HepG2 (cell line): Measurements from ENCODE around the gene ATOSB. TPM values are rescaled to one million over a fixed set of nuclear protein-coding genes. Genes with fewer than 3 reads are reported as not detected.

ENCODE experiments used
- ATAC-seq: fragments of 200-7000 bp; cut with Tn5 transposase; 3 replicates; pipeline ENCODE4 v1.9.1; 2020; ENCODE audit warnings: mild to moderate bottlenecking, moderate library complexity
- BruUV-seq: library from RNA; stranded (reverse); fragments of 400-500 nt; replicated peaks from 2 replicates; lab custom pipeline; 2021; lab: Mats Ljungman, UMichigan
- CTCF ChIA-PET: fragments of 300-600 bp; formaldehyde crosslinking; extraction: SDS; loops from one replicate; lab custom pipeline; 2021; ENCODE audit warnings: low total read pairs, inconsistent platforms, low intra/inter-chr PET ratio; lab: Yijun Ruan, JAX
- POLR2A ChIA-PET: fragments of 350-600 bp; sonication (Branson Sonifier 250); formaldehyde crosslinking; loops from one replicate; lab custom pipeline; 2020; ENCODE audit warnings: antibody characterized with exemption, inconsistent platforms; lab: Yijun Ruan, JAX
- DNase-seq: peaks from one replicate; pipeline ENCODE4 v3.0.0-alpha.2; 2015; ENCODE audit warnings: low spot score
- FAIRE-seq: peaks from 3 replicates; lab custom pipeline; 2011; peaks lifted over from hg19 to GRCh38; lab: Jason Lieb, UNC
- H2AFZ ChIP-seq: one replicate; pipeline ENCODE4 v1.6.1; 2011; ENCODE audit warnings: low read length, inconsistent platforms
- H3K27ac ChIP-seq: fragments of 300-600 bp; 3 replicates; pipeline ENCODE4 v1.8.0; 2011; ENCODE audit warnings: mixed run types, mild to moderate bottlenecking, mixed read lengths, low read length, inconsistent platforms; ENCODE audit not compliant: insufficient read depth; ENCODE audit errors: extremely low read length
- H3K27me3 ChIP-seq, 2 experiments: fragments of 200-600 bp in 1 of 2; 2 replicates in 1 of 2; 3 replicates in 1 of 2; pipeline versions ENCODE4 v1.6.0 to v1.8.0; 2011; ENCODE audit warnings: low read length in 2 of 2, mild to moderate bottlenecking in 2 of 2, moderate library complexity in 2 of 2, inconsistent platforms in 1 of 2; ENCODE audit not compliant: insufficient read depth in 2 of 2, control insufficient read depth in 1 of 2
- H3K36me3 ChIP-seq, 2 experiments: fragments of 200-600 bp in 1 of 2; replicated peaks in 1 of 2; 2 replicates in 1 of 2; 3 replicates in 1 of 2; pipeline versions ENCODE4 v1.5.1 to v1.8.0; 2011; ENCODE audit warnings: low read length in 2 of 2, inconsistent platforms in 1 of 2; ENCODE audit not compliant: insufficient read depth in 2 of 2, control insufficient read depth in 1 of 2
- H3K4me1 ChIP-seq: 2 replicates; pipeline ENCODE4 v1.5.1; 2012; ENCODE audit warnings: low read length, inconsistent platforms; ENCODE audit not compliant: insufficient read depth
- H3K4me2 ChIP-seq: 2 replicates; pipeline ENCODE4 v1.6.0; 2011; ENCODE audit warnings: low read depth, low read length, inconsistent platforms
- H3K4me3 ChIP-seq, 3 experiments: fragments of 200-600 bp in 1 of 3; sonication (generic), shearing (Covaris generic) in 1 of 3; replicated peaks in 1 of 3; 2 replicates each; pipeline ENCODE4 v1.5.1; 2011 to 2016; ENCODE audit warnings: low read length in 3 of 3, inconsistent platforms in 2 of 3, low read depth in 2 of 3, mild to moderate bottlenecking in 2 of 3, control low read depth in 1 of 3, mixed read lengths in 1 of 3; ENCODE audit not compliant: insufficient read depth in 1 of 3
- H3K79me2 ChIP-seq: one replicate; pipeline ENCODE4 v1.6.1; 2011; ENCODE audit warnings: low read length, inconsistent platforms; ENCODE audit not compliant: insufficient read depth
- H3K9ac ChIP-seq: 2 replicates; pipeline ENCODE4 v1.6.0; 2011; ENCODE audit warnings: mild to moderate bottlenecking, low read depth, low read length, inconsistent platforms; ENCODE audit not compliant: insufficient read depth
- H3K9me3 ChIP-seq: 2 replicates; pipeline ENCODE4 v1.5.1; 2012; ENCODE audit warnings: mild to moderate bottlenecking, low read length
- H4K20me1 ChIP-seq: 2 replicates; pipeline ENCODE4 v1.6.0; 2011; ENCODE audit warnings: inconsistent platforms, mild to moderate bottlenecking, low read length, moderate library complexity; ENCODE audit not compliant: insufficient read depth
- ATAD3A ChIP-seq: sonication (generic); formaldehyde crosslinking; IDR thresholded peaks from 2 replicates; pipeline ENCODE4 v1.4.0; 2020; ENCODE audit warnings: missing genetic modification reagents
- CHD2 ChIP-seq: IDR thresholded peaks from 2 replicates; pipeline ENCODE4 v1.6.1; 2011; ENCODE audit warnings: low read depth, low read length, improper control_type of control experiment
- HMG20A ChIP-seq: IDR thresholded peaks from 2 replicates; pipeline ENCODE4 v1.6.1; 2016; ENCODE audit warnings: borderline replicate concordance
- KMT2A ChIP-seq: sonication (generic); formaldehyde crosslinking; IDR thresholded peaks from 2 replicates; pipeline ENCODE4 v1.4.0; 2020; ENCODE audit warnings: missing genetic modification reagents
- MED1 ChIP-seq: sonication (generic); formaldehyde crosslinking; IDR thresholded peaks from 2 replicates; pipeline ENCODE4 v1.4.0; 2020; ENCODE audit warnings: missing genetic modification reagents
- MIER2 ChIP-seq: IDR thresholded peaks from 2 replicates; pipeline ENCODE4 v1.6.1; 2016; ENCODE audit warnings: missing biosample characterization, missing genetic modification reagents
- NR2C2 ChIP-seq: sonication (generic); formaldehyde crosslinking; IDR thresholded peaks from 2 replicates; pipeline ENCODE4 v1.4.0; 2020; ENCODE audit warnings: missing genetic modification reagents, mild to moderate bottlenecking, moderate library complexity, borderline replicate concordance
- SALL2 ChIP-seq: sonication (generic); formaldehyde crosslinking; IDR thresholded peaks from 2 replicates; pipeline ENCODE4 v1.8.1; 2023; ENCODE audit warnings: mild to moderate bottlenecking, missing genetic modification reagents, inconsistent platforms
- ZNF20 ChIP-seq: sonication (generic); formaldehyde crosslinking; IDR thresholded peaks from 2 replicates; pipeline ENCODE4 v1.4.0; 2020; ENCODE audit warnings: mild to moderate bottlenecking, moderate library complexity, missing genetic modification reagents
- ZNF281 ChIP-seq: sonication (generic); formaldehyde crosslinking; IDR thresholded peaks from 2 replicates; pipeline ENCODE4 v1.4.0; 2020; ENCODE audit warnings: missing genetic modification reagents, borderline replicate concordance
- ZNF446 ChIP-seq: sonication (generic); formaldehyde crosslinking; IDR thresholded peaks from 2 replicates; pipeline ENCODE4 v1.5.0; 2020; ENCODE audit warnings: mild to moderate bottlenecking, missing genetic modification reagents
- WGBS: methylation state at CpG from one replicate; pipeline ENCODE4 v1.1.6; 2017; ENCODE audit warnings: low lambda C conversion rate; 5-methylcytosine and 5-hydroxymethylcytosine counted together
- in situ Hi-C: cut with HindIII; loops from 2 replicates; pipeline ENCODE4 v1.10.0; 2017; ENCODE audit warnings: low pct_unique_long_range_greater_than_20kb; ENCODE audit not compliant: extremely low pct_ligation_motif_present
- intact Hi-C: fragments of 100-400 bp; cut with micrococcal nuclease; formaldehyde crosslinking; loops from one replicate; pipeline ENCODE4 v1.10.0; 2022; ENCODE audit not compliant: unreplicated experiment
- polyA plus RNA-seq, 8 experiments: library from polyadenylated mRNA; depleted of rRNA in 3 of 8; stranded (reverse) in 7 of 8; unstranded in 1 of 8; fragments of >200 nt; fragmentation: Illumina TruSeq in 4 of 8; extraction: Trizol in 4 of 8; gene quantifications; 2 replicates each; pipeline versions ENCODE4 v1.2.1 to v1.2.3, GENCODE V29; 2011 to 2016; ENCODE audit warnings: low read depth in 4 of 8, missing spikeins in 1 of 8, mixed read lengths in 1 of 8; ENCODE audit not compliant: insufficient read depth in 1 of 8
- total RNA-seq, 5 experiments: library from RNA; depleted of rRNA; stranded (reverse); fragments of >200 nt; fragmentation: Illumina TruSeq; extraction: Trizol; gene quantifications; 2 replicates each; pipeline ENCODE4 v1.2.3, GENCODE V29; 2016; ENCODE audit warnings: low read depth in 1 of 5

ATOSB gene
- total and polyA plus RNA-seq, 2 of the 13 experiments (the other 11 are each of a cell fraction or from before 2014, with no cell fraction given), result 1.9 to 6.4 TPM

GRCh38 chr9:35085078-35085477, 30.6 kb downstream of the ATOSB start:
- 0 out of 2 replicates have a peak, but pooled peaks cover 4% of the 10 kb centered on the region for H3K4me1 ChIP-seq
- no TSS peak for BruUV-seq
- H4K20me1 ChIP-seq, result no peaks in the 10 kb centered on the region
- peaks cover 2 to 13% of the 10 kb centered on the region in 2 experiments; a peak in 3 of 5 replicates for H3K36me3 ChIP-seq
- no peak for DNase-seq
- intact Hi-C loops, result no loop called here
- no peak for FAIRE-seq
- in situ Hi-C loops, result no loop called here
- H3K27ac ChIP-seq, result no peak overlapping the region
- ChIA-PET CTCF (no interaction called here), POLR2A (no interaction called here)
- TF ChIP-seq MED1 (CRISPR knock-in tag), result no peak
- no peak for TF ChIP-seq NR2C2 (CRISPR knock-in tag)
- TF ChIP-seq ZNF446, result no peak
- TF ChIP-seq SALL2, result no peak
- no peak for TF ChIP-seq CHD2
- TF ChIP-seq HMG20A (CRISPR knock-in tag), result no peak
- TF ChIP-seq ZNF20 (CRISPR knock-in tag), result no peak
- TF ChIP-seq KMT2A (CRISPR knock-in tag), result no peak
- TF ChIP-seq ATAD3A, result no peak
- no peak for TF ChIP-seq ZNF281 (CRISPR knock-in tag)
- no peak for TF ChIP-seq MIER2 (CRISPR knock-in tag)
- 92% methylated on average over 2 of the region's 2 CpGs for WGBS
- H3K4me3 ChIP-seq, result no peak overlapping the region
- H3K79me2 ChIP-seq, result no peaks in the 10 kb centered on the region
- H3K9me3 ChIP-seq, result no peaks in the 10 kb centered on the region
- no peak overlapping the region for H3K4me2 ChIP-seq
- H3K9ac ChIP-seq, result no peak overlapping the region
- ATAC-seq, result no peak
- H2AFZ ChIP-seq, result no peak overlapping the region
- no peaks in the 10 kb centered on the region for H3K27me3 ChIP-seq
